Mesenchymal stem cell (in vitro differentiated cells and primary cell): ENCODE results near the gene ALAD.
A peak's percentile ranks its signal among the peaks of the same experiment; 100 is the strongest.

ENCODE experiments used
- DNase-seq: peaks from one replicate; pipeline ENCODE4 v3.0.0-alpha.2; 2013
- H2AFZ ChIP-seq: one replicate; pipeline ENCODE4 v1.6.1; 2013; ENCODE audit warnings: low read depth, mild to moderate bottlenecking, control low read depth, inconsistent platforms, low read length, moderate library complexity
- H2AK5ac ChIP-seq: 2 replicates; pipeline ENCODE4 v1.6.1; 2013; ENCODE audit warnings: low read length, moderate library complexity, mild to moderate bottlenecking, inconsistent platforms; ENCODE audit not compliant: severe bottlenecking
- H2BK120ac ChIP-seq: one replicate; pipeline ENCODE4 v1.6.1; 2013; ENCODE audit warnings: low read depth, mild to moderate bottlenecking, inconsistent platforms, low read length, moderate library complexity
- H2BK12ac ChIP-seq, 2 experiments: one replicate each; pipeline ENCODE4 v1.6.1; 2013; ENCODE audit warnings: inconsistent platforms in 2 of 2, low read length in 2 of 2, mild to moderate bottlenecking in 2 of 2, moderate library complexity in 2 of 2, control low read depth in 1 of 2
- H2BK15ac ChIP-seq: one replicate; pipeline ENCODE4 v1.6.1; 2013; ENCODE audit warnings: mild to moderate bottlenecking, low read depth, inconsistent platforms; ENCODE audit not compliant: poor library complexity, severe bottlenecking
- H2BK5ac ChIP-seq: 2 replicates; pipeline ENCODE4 v1.6.1; 2013; ENCODE audit warnings: low read depth, mild to moderate bottlenecking, low read length, control low read depth, inconsistent platforms; ENCODE audit not compliant: poor library complexity, severe bottlenecking
- H3K14ac ChIP-seq, 2 experiments: one replicate each; pipeline ENCODE4 v1.6.1; 2013; ENCODE audit warnings: inconsistent platforms in 2 of 2, low read length in 2 of 2, control low read depth in 1 of 2, mild to moderate bottlenecking in 1 of 2, moderate library complexity in 1 of 2
- H3K18ac ChIP-seq, 2 experiments: one replicate each; pipeline ENCODE4 v1.6.1; 2013; ENCODE audit warnings: inconsistent platforms in 2 of 2, low read length in 2 of 2, control low read depth in 1 of 2, low read depth in 1 of 2, mild to moderate bottlenecking in 1 of 2
- H3K23ac ChIP-seq, 2 experiments: one replicate each; pipeline ENCODE4 v1.6.1; 2013; ENCODE audit warnings: inconsistent platforms in 2 of 2, low read length in 2 of 2, mild to moderate bottlenecking in 2 of 2, moderate library complexity in 2 of 2, control low read depth in 1 of 2
- H3K27ac ChIP-seq: 2 replicates; pipeline ENCODE4 v1.5.1; 2013; ENCODE audit warnings: mild to moderate bottlenecking, moderate library complexity, low read length, control low read depth, inconsistent platforms; ENCODE audit not compliant: poor library complexity, severe bottlenecking
- H3K27me3 ChIP-seq, 2 experiments: 2 replicates each; pipeline versions ENCODE4 v1.6.1 to v1.7.0; 2013; ENCODE audit warnings: low read length in 2 of 2, mild to moderate bottlenecking in 2 of 2, moderate library complexity in 2 of 2, control low read depth in 1 of 2, inconsistent platforms in 1 of 2; ENCODE audit not compliant: control insufficient read depth in 1 of 2, insufficient read depth in 1 of 2
- H3K36me3 ChIP-seq, 2 experiments: 2 replicates each; pipeline versions ENCODE4 v1.6.1 to v1.7.0; 2013; ENCODE audit warnings: low read length in 2 of 2, control low read depth in 1 of 2, inconsistent platforms in 1 of 2, low read depth in 1 of 2, mild to moderate bottlenecking in 1 of 2; ENCODE audit not compliant: insufficient read depth in 2 of 2, control insufficient read depth in 1 of 2
- H3K4ac ChIP-seq, 2 experiments: one replicate each; pipeline ENCODE4 v1.6.1; 2013; ENCODE audit warnings: inconsistent platforms in 2 of 2, low read length in 2 of 2, mild to moderate bottlenecking in 2 of 2, moderate library complexity in 2 of 2, control low read depth in 1 of 2, low read depth in 1 of 2
- H3K4me1 ChIP-seq: 2 replicates; pipeline ENCODE4 v1.6.1; 2013; ENCODE audit warnings: low read depth, low read length, control low read depth; ENCODE audit not compliant: control insufficient read depth, insufficient read depth
- H3K4me2 ChIP-seq: 2 replicates; pipeline ENCODE4 v1.6.1; 2013; ENCODE audit warnings: low read length, mild to moderate bottlenecking, inconsistent platforms; ENCODE audit not compliant: poor library complexity, severe bottlenecking
- H3K4me3 ChIP-seq, 2 experiments: 2 replicates each; pipeline versions ENCODE4 v1.5.1 to v1.7.0; 2013; ENCODE audit warnings: low read length in 2 of 2, mild to moderate bottlenecking in 2 of 2, control low read depth in 1 of 2, low read depth in 1 of 2; ENCODE audit not compliant: insufficient read depth in 1 of 2
- H3K79me1 ChIP-seq: replicated peaks from 2 replicates; pipeline ENCODE4 v1.6.1; 2013; ENCODE audit warnings: mild to moderate bottlenecking, control low read depth, low read length, inconsistent platforms; ENCODE audit not compliant: poor library complexity, severe bottlenecking
- H3K9ac ChIP-seq: 2 replicates; pipeline ENCODE4 v1.7.0; 2013; ENCODE audit warnings: mild to moderate bottlenecking, low read length, moderate library complexity
- H3K9me3 ChIP-seq: 2 replicates; pipeline ENCODE4 v1.7.0; 2013; ENCODE audit warnings: mild to moderate bottlenecking, low read length; ENCODE audit not compliant: control insufficient read depth
- H4K8ac ChIP-seq: one replicate; pipeline ENCODE4 v1.6.1; 2013; ENCODE audit warnings: inconsistent platforms, mild to moderate bottlenecking, low read length, moderate library complexity
- H4K91ac ChIP-seq: one replicate; pipeline ENCODE4 v1.6.1; 2013; ENCODE audit warnings: mild to moderate bottlenecking, low read length, inconsistent platforms
- WGBS: methylation state at CpG from one replicate; pipeline ENCODE4 v1.1.7; 2013; ENCODE audit warnings: mixed read lengths; 5-methylcytosine and 5-hydroxymethylcytosine counted together

Gene ALAD

DNA sequence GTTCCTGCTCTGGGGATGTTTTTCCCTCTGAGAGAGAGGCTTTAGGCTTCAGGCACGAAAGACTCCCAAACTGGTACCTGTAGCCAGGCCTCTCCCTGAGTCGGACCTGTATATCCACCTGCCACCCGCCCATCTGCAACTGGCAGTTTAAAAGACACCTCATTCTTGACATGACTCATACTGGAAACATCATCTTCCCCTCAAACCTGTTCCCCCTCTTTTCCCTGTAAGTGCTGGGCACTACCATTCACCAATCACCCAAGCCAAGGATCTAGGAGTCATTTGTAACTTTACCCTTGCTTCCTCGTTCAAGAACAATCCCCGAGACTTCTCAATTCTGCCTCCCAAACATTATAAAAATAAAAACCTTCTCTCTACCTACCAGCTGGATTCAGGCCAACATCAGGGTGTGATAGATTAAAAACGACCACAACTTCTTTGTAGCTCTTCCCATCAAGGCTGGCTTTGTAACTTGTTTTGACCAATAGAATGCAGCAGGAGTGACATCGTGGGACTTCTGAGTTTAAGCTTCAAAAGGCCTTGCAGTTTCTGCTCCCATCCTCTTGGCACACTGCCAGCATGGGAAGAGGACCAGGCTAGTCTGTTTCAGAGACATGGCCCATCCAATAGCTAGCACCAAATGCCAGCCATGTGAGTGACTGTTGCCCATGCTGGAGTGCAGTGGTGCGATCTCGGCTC lies 59.2 kb downstream of the ALAD start:
- H3K9ac ChIP-seq: no peak overlapping the region
- no peak overlapping the region for H2BK12ac ChIP-seq
- no peaks in the 10 kb centered on the region for H3K36me3 ChIP-seq
- no peak overlapping the region for H2BK15ac ChIP-seq
- H3K4ac ChIP-seq: no peak overlapping the region
- 70% methylated on average over 9 of the region's 9 CpGs for WGBS
- DNase-seq: peak; percentile 24
- no peak overlapping the region for H4K91ac ChIP-seq
- peaks cover 0 to 3% of the 10 kb centered on the region in 2 experiments for H3K27me3 ChIP-seq
- H3K23ac ChIP-seq: no peak overlapping the region
- no peaks in the 10 kb centered on the region for H3K9me3 ChIP-seq
- no peak overlapping the region for H3K27ac ChIP-seq
- no peak overlapping the region for H3K4me2 ChIP-seq
- no peaks in the 10 kb centered on the region for H3K79me1 ChIP-seq
- H2BK120ac ChIP-seq: no peak overlapping the region
- H3K14ac ChIP-seq: no peak overlapping the region
- no peak overlapping the region for H3K18ac ChIP-seq
- H2AK5ac ChIP-seq: no peak overlapping the region
- H3K4me1 ChIP-seq: peaks cover 2% of the 10 kb centered on the region
- no peak overlapping the region for H2BK5ac ChIP-seq
- no peak overlapping the region for H2AFZ ChIP-seq
- H3K4me3 ChIP-seq: no peak overlapping the region
- H4K8ac ChIP-seq: no peak overlapping the region

- H2BK15ac ChIP-seq: no peak within 1 kb of the TSS
- peak within 1 kb of the TSS; percentile 57 for H3K4me2 ChIP-seq
- H3K4me1 ChIP-seq: peaks cover 2% of the 10 kb centered on the region
- H3K27ac ChIP-seq: peak within 1 kb of the TSS; percentile 45
- no peaks in the 10 kb centered on the region for H3K27me3 ChIP-seq
- H3K9me3 ChIP-seq: no peaks in the 10 kb centered on the region
- H3K79me1 ChIP-seq: no peaks in the 10 kb centered on the region
- H2AK5ac ChIP-seq: no peak within 1 kb of the TSS
- H3K14ac ChIP-seq: no peak within 1 kb of the TSS
- peak within 1 kb of the TSS; percentile 90 for H4K8ac ChIP-seq
- no peaks in the 10 kb centered on the region for H3K36me3 ChIP-seq
- H2AFZ ChIP-seq: peak within 1 kb of the TSS; percentile 87
- no peak within 1 kb of the TSS for H2BK120ac ChIP-seq
- H2BK5ac ChIP-seq: no peak within 1 kb of the TSS
- H3K18ac ChIP-seq: peak within 1 kb of the TSS; percentile 54 to 94
- H3K4me3 ChIP-seq: peak within 1 kb of the TSS; percentile 93 to 95
- H3K9ac ChIP-seq: peak within 1 kb of the TSS; percentile 93
- WGBS: 2% methylated on average over 46 of the region's 46 CpGs
- peak; percentile 89 for DNase-seq
- peak within 1 kb of the TSS; percentile 40 for H4K91ac ChIP-seq
- no peak within 1 kb of the TSS for H3K23ac ChIP-seq
- peak within 1 kb of the TSS in 1 of 2 experiments; percentile 28 for H3K4ac ChIP-seq
- no peak within 1 kb of the TSS for H2BK12ac ChIP-seq
These were observed 60.9 kb downstream of the ALAD start, which contains the start of gene WDR31 for GRCh38 chr9:113340011-113340699. Gene WDR31, minus strand, starts transcription at chr9:113340275. Its CDS starts 8,253 bp downstream, at chr9:113332022.

- whole genome bisulfite sequencing: no CpG with 5 or more reads among the region's 2 CpGs
- no peak for DNase-seq
- no peaks in the 10 kb centered on the region for H3K27me3 ChIP-seq
- H2BK5ac ChIP-seq: no peak overlapping the region
- no peak overlapping the region for H4K91ac ChIP-seq
- H3K18ac ChIP-seq: no peak overlapping the region
- no peak overlapping the region for H3K9ac ChIP-seq
- H3K36me3 ChIP-seq: no peaks in the 10 kb centered on the region
- H3K4me2 ChIP-seq: no peak overlapping the region
- no peak overlapping the region for H2AK5ac ChIP-seq
- H3K4me1 ChIP-seq: peaks cover 2% of the 10 kb centered on the region
- H2BK12ac ChIP-seq: no peak overlapping the region
- H3K27ac ChIP-seq: no peak overlapping the region
- H4K8ac ChIP-seq: no peak overlapping the region
- no peaks in the 10 kb centered on the region for H3K9me3 ChIP-seq
- no peak overlapping the region for H3K4me3 ChIP-seq
- H2AFZ ChIP-seq: no peak overlapping the region
- no peaks in the 10 kb centered on the region for H3K79me1 ChIP-seq
- no peak overlapping the region for H3K14ac ChIP-seq
- H3K4ac ChIP-seq: no peak overlapping the region
- H2BK15ac ChIP-seq: no peak overlapping the region
- no peak overlapping the region for H3K23ac ChIP-seq
- no peak overlapping the region for H2BK120ac ChIP-seq
These were observed 63.4 kb downstream of the ALAD start for GRCh38 chr9:113337714-113338113.
